Ishikawa (cell line): ENCODE data around the gene TMEM87B.

Experiments
- EGR1 ChIP-seq: IDR thresholded peaks from 2 replicates; pipeline ENCODE4 v1.6.1; 2012
- FOXM1 ChIP-seq: IDR thresholded peaks from 2 replicates; pipeline ENCODE4 v1.6.1; 2012; ENCODE audit warnings: low read depth, borderline replicate concordance
- RAD21 ChIP-seq: IDR thresholded peaks from 2 replicates; pipeline ENCODE4 v1.6.1; 2012; ENCODE audit warnings: low read depth
- TCF12 ChIP-seq: IDR thresholded peaks from 2 replicates; pipeline ENCODE4 v1.6.1; 2012; ENCODE audit warnings: low read depth
- ZBTB7A ChIP-seq: IDR thresholded peaks from 2 replicates; pipeline ENCODE4 v1.6.1; 2012; ENCODE audit warnings: low read depth

DNA sequence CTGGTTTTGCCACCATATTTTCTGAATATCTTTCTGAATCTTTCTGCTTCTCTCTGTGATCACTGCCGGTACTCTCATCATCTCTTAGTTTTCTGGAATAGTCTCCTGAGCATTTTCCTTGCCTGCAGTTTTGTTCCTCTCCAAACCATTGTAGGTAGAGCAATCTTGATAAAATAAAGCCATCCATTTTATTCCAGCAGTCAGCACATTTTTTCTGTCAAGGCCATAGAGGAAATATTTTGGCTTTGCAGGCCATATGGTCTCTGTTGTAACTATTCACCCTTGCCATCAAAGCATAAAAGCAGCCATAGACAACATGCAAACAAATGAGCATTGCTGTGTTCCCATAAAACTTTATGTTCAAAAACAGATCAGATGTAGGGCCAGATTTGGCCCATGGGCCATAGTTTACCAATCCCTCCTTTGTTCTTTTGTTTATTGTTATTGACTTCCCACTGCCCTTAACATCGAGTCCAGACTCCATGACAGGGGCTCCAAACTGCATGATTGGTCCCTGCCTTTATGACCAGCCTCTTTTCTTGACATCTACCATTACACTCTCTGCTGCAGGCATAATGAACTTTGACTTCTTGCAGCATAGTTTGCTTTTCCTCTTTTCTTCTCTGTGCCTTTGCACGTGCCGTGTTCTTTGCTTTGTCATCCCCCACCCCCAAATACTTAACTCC is 29.8 kb downstream of the TMEM87B start:
- TF ChIP-seq RAD21 (no peak), EGR1 (no peak), ZBTB7A (no peak), FOXM1 (no peak), TCF12 (no peak)
